Measurements from ENCODE around the gene MYO1B. TPM values are rescaled to one million over a fixed set of nuclear protein-coding genes. Genes with fewer than 3 reads are reported as not detected.

Gene MYO1B
- total RNA-seq, 5 donors from 2014 or later (not counting 1 experiment from before 2014, with no cell fraction given) = 0.39 to 1.3 (median 0.73) TPM

GRCh38 chr2:191430476-191430875 is 185.3 kb downstream of the MYO1B start:
- no peak overlapping the region for H3K27ac Mint-ChIP-seq
- POLR2A ChIA-PET = no interaction called here
- Histone ChIP-seq H3K4me3 (ENCODE audit: control insufficient read depth in 1 of 2, extremely low read depth in 1 of 2, low read length in 1 of 2) (no peak overlapping the region), H3K36me3 (ENCODE audit: control insufficient read depth in 2 of 2, extremely low read depth in 1 of 2, insufficient read depth in 1 of 2, low read length in 1 of 2) (no peaks in the 10 kb centered on the region), H3K27me3 (replicated peaks in 1 of 2; ENCODE audit: control insufficient read depth in 2 of 2, extremely low read depth in 1 of 2, insufficient read depth in 2 of 2, low read length in 1 of 2) (no peaks in the 10 kb centered on the region), H3K4me1 (ENCODE audit: control insufficient read depth in 1 of 2, extremely low read depth in 1 of 2, insufficient read depth in 2 of 2, low read length in 2 of 2) (no peaks in the 10 kb centered on the region), H3K9me3 (no peaks in the 10 kb centered on the region), H3K27ac (ENCODE audit: low read length) (no peak overlapping the region)
- ATAC-seq (replicated peaks in 1 of 4) = no peak
- no CpG with 5 or more reads among the region's 1 CpG for WGBS (ENCODE audit: insufficient coverage)
- H3K27me3 Mint-ChIP-seq = no peaks in the 10 kb centered on the region
- no peak overlapping the region for H3K4me3 Mint-ChIP-seq
- CTCF ChIA-PET = interaction anchor here in 1 of 2 donors (0.6 kb wide), 1 partner anchor 166 kb away, joined by 3 read pairs; no protein-coding TSS in a partner anchor
- DNase-seq = no peak
- H3K9me3 Mint-ChIP-seq = peaks cover 0 to 3% (median 0%) of the 10 kb centered on the region in 3 donors
- H3K36me3 Mint-ChIP-seq = no peaks in the 10 kb centered on the region
- H3K4me1 Mint-ChIP-seq = no peaks in the 10 kb centered on the region

GRCh38 chr2:191432121-191432520 is 186.9 kb downstream of the MYO1B start:
- no peak overlapping the region for H3K27ac Mint-ChIP-seq
- no CpG with 5 or more reads among the region's 4 CpGs for WGBS (ENCODE audit: insufficient coverage)
- DNase-seq (no peak), ATAC-seq (replicated peaks in 1 of 4) (no peak)
- Histone ChIP-seq H3K27me3 (replicated peaks in 1 of 2; ENCODE audit: control insufficient read depth in 2 of 2, extremely low read depth in 1 of 2, insufficient read depth in 2 of 2, low read length in 1 of 2) (no peaks in the 10 kb centered on the region), H3K4me1 (ENCODE audit: control insufficient read depth in 1 of 2, extremely low read depth in 1 of 2, insufficient read depth in 2 of 2, low read length in 2 of 2) (no peaks in the 10 kb centered on the region), H3K27ac (ENCODE audit: low read length) (no peak overlapping the region), H3K36me3 (ENCODE audit: control insufficient read depth in 2 of 2, extremely low read depth in 1 of 2, insufficient read depth in 1 of 2, low read length in 1 of 2) (no peaks in the 10 kb centered on the region), H3K4me3 (ENCODE audit: control insufficient read depth in 1 of 2, extremely low read depth in 1 of 2, low read length in 1 of 2) (no peak overlapping the region), H3K9me3 (no peaks in the 10 kb centered on the region)
- H3K36me3 Mint-ChIP-seq = no peaks in the 10 kb centered on the region
- no peaks in the 10 kb centered on the region for H3K4me1 Mint-ChIP-seq
- ChIA-PET POLR2A (no interaction called here), CTCF (no interaction called here)
- H3K9me3 Mint-ChIP-seq = peaks cover 0 to 3% (median 0%) of the 10 kb centered on the region in 3 donors
- no peaks in the 10 kb centered on the region for H3K27me3 Mint-ChIP-seq
- H3K4me3 Mint-ChIP-seq = no peak overlapping the region

DNA sequence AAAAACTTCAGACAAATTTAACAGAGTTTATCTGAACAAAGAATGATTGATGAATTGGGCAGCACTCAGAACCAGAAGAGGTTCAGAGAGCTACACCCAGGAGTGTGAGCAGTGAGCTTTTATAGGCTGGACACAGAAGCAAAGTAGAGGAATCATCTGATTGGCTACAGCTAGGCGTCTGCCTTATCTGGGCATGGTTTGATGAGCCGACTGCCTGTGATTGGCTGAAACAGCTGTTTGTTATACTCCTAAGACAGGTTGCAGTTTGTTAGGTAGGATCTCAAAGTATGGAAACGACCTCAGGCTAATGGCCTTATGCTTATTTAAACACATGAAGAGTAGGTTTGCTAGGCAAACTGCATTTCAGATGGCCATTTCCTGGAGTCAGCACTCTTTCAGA is 188.9 kb downstream of the MYO1B start:
- POLR2A ChIA-PET = no interaction called here
- WGBS (ENCODE audit: insufficient coverage) = 73% methylated on average over 3 of the region's 3 CpGs
- Mint-ChIP-seq H3K27me3 (peaks cover 0 to 3% of the 10 kb centered on the region in 2 donors), H3K27ac (no peak overlapping the region), H3K4me3 (no peak overlapping the region), H3K4me1 (no peaks in the 10 kb centered on the region), H3K36me3 (no peaks in the 10 kb centered on the region), H3K9me3 (peaks cover 0 to 3% (median 0%) of the 10 kb centered on the region in 3 donors)
- H3K27me3 ChIP-seq (replicated peaks in 1 of 2; ENCODE audit: control insufficient read depth in 2 of 2, extremely low read depth in 1 of 2, insufficient read depth in 2 of 2, low read length in 1 of 2) = no peaks in the 10 kb centered on the region
- DNase-seq = no peak
- H3K27ac ChIP-seq (ENCODE audit: low read length) = no peak overlapping the region
- H3K4me1 ChIP-seq (ENCODE audit: control insufficient read depth in 1 of 2, extremely low read depth in 1 of 2, insufficient read depth in 2 of 2, low read length in 2 of 2) = no peaks in the 10 kb centered on the region
- CTCF ChIA-PET = no interaction called here
- no peaks in the 10 kb centered on the region for H3K9me3 ChIP-seq
- no peak for ATAC-seq (replicated peaks in 1 of 4)
- H3K36me3 ChIP-seq (ENCODE audit: control insufficient read depth in 2 of 2, extremely low read depth in 1 of 2, insufficient read depth in 1 of 2, low read length in 1 of 2) = no peaks in the 10 kb centered on the region
- H3K4me3 ChIP-seq (ENCODE audit: control insufficient read depth in 1 of 2, extremely low read depth in 1 of 2, low read length in 1 of 2) = no peak overlapping the region

- Histone ChIP-seq H3K9me3 (no peaks in the 10 kb centered on the region), H3K4me1 (ENCODE audit: control insufficient read depth in 1 of 2, extremely low read depth in 1 of 2, insufficient read depth in 2 of 2, low read length in 2 of 2) (no peaks in the 10 kb centered on the region), H3K27me3 (replicated peaks in 1 of 2; ENCODE audit: control insufficient read depth in 2 of 2, extremely low read depth in 1 of 2, insufficient read depth in 2 of 2, low read length in 1 of 2) (no peaks in the 10 kb centered on the region), H3K27ac (ENCODE audit: low read length) (no peak overlapping the region), H3K4me3 (ENCODE audit: control insufficient read depth in 1 of 2, extremely low read depth in 1 of 2, low read length in 1 of 2) (no peak overlapping the region), H3K36me3 (ENCODE audit: control insufficient read depth in 2 of 2, extremely low read depth in 1 of 2, insufficient read depth in 1 of 2, low read length in 1 of 2) (no peaks in the 10 kb centered on the region)
- H3K4me1 Mint-ChIP-seq = no peaks in the 10 kb centered on the region
- H3K27me3 Mint-ChIP-seq = peaks cover 0 to 3% of the 10 kb centered on the region in 2 donors
- 80% methylated on average over 3 of the region's 6 CpGs for WGBS (ENCODE audit: insufficient coverage)
- DNase-seq = no peak
- H3K36me3 Mint-ChIP-seq = no peaks in the 10 kb centered on the region
- H3K27ac Mint-ChIP-seq = no peak overlapping the region
- H3K4me3 Mint-ChIP-seq = no peak overlapping the region
- peaks cover 0 to 3% (median 0%) of the 10 kb centered on the region in 3 donors for H3K9me3 Mint-ChIP-seq
- POLR2A ChIA-PET = no interaction called here
- ATAC-seq (replicated peaks in 1 of 4) = no peak
- CTCF ChIA-PET = no interaction called here
These were observed 189.9 kb downstream of the MYO1B start for GRCh38 chr2:191435141-191435540.

DNA sequence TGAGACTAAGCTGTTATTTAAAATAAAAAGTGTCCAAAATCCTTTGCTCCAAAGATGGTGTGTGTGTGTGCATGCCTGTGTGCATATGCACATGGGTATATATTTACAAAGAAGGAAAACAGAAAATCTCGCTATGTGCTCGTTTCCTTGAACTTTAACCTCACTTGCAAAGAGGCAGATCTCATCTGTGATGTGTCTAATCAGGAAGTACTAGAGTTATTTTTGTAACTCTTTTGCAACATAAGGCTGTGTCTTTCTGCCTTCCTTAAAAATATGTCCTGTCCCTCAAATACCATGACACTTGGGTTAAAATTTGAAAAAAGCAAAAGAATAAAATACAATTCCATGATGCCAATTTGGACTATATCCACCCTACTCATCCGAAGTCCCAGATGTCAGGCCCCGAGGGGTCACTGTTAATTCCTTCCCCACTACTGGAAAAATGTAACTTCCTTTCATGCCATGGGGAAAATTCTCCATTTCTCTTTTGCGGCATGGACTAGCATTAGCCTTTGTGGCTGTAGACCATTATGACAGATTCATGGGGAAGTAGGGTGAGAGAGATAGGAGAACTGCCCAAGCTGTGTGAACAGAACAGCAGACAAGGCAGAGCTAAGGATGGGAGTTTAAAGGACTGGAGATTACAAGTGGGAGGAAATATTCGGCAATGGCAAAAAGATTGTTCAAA is 191.3 kb downstream of the MYO1B start:
- no peaks in the 10 kb centered on the region for H3K36me3 ChIP-seq (ENCODE audit: control insufficient read depth in 2 of 2, extremely low read depth in 1 of 2, insufficient read depth in 1 of 2, low read length in 1 of 2)
- Mint-ChIP-seq H3K4me3 (no peak overlapping the region), H3K27ac (no peak overlapping the region), H3K36me3 (no peaks in the 10 kb centered on the region), H3K9me3 (peaks cover 0 to 3% (median 0%) of the 10 kb centered on the region in 3 donors), H3K4me1 (no peaks in the 10 kb centered on the region), H3K27me3 (peaks cover 0 to 3% of the 10 kb centered on the region in 2 donors)
- H3K4me1 ChIP-seq (ENCODE audit: control insufficient read depth in 1 of 2, extremely low read depth in 1 of 2, insufficient read depth in 2 of 2, low read length in 2 of 2) = no peaks in the 10 kb centered on the region
- POLR2A ChIA-PET = no interaction called here
- H3K27me3 ChIP-seq (replicated peaks in 1 of 2; ENCODE audit: control insufficient read depth in 2 of 2, extremely low read depth in 1 of 2, insufficient read depth in 2 of 2, low read length in 1 of 2) = no peaks in the 10 kb centered on the region
- H3K27ac ChIP-seq (ENCODE audit: low read length) = no peak overlapping the region
- no peak for ATAC-seq (replicated peaks in 1 of 4)
- H3K9me3 ChIP-seq = no peaks in the 10 kb centered on the region
- WGBS (ENCODE audit: insufficient coverage) = 100% methylated on average over 1 of the region's 6 CpGs
- CTCF ChIA-PET = interaction anchor here (0.5 to 0.7 kb wide), 2 partner anchors 306 to 434 kb away, joined by 3 to 4 read pairs; no protein-coding TSS in a partner anchor
- DNase-seq = no peak
- no peak overlapping the region for H3K4me3 ChIP-seq (ENCODE audit: control insufficient read depth in 1 of 2, extremely low read depth in 1 of 2, low read length in 1 of 2)

GRCh38 chr2:191439481-191439880 is 194.3 kb downstream of the MYO1B start:
- H3K4me1 ChIP-seq (ENCODE audit: control insufficient read depth in 1 of 2, extremely low read depth in 1 of 2, insufficient read depth in 2 of 2, low read length in 2 of 2) = no peaks in the 10 kb centered on the region
- H3K36me3 ChIP-seq (ENCODE audit: control insufficient read depth in 2 of 2, extremely low read depth in 1 of 2, insufficient read depth in 1 of 2, low read length in 1 of 2) = no peaks in the 10 kb centered on the region
- Mint-ChIP-seq H3K27ac (no peak overlapping the region), H3K4me1 (no peaks in the 10 kb centered on the region), H3K27me3 (peaks cover 0 to 10% of the 10 kb centered on the region in 2 donors), H3K9me3 (no peaks in the 10 kb centered on the region), H3K4me3 (no peak overlapping the region), H3K36me3 (no peaks in the 10 kb centered on the region)
- no CpG with 5 or more reads among the region's 3 CpGs for WGBS (ENCODE audit: insufficient coverage)
- CTCF ChIA-PET = interaction anchor here in 1 of 2 donors (0.7 kb wide), 1 partner anchor 141 kb away, joined by 3 read pairs; no protein-coding TSS in a partner anchor
- no peak overlapping the region for H3K4me3 ChIP-seq (ENCODE audit: control insufficient read depth in 1 of 2, extremely low read depth in 1 of 2, low read length in 1 of 2)
- POLR2A ChIA-PET = no interaction called here
- peaks cover 0 to 3% of the 10 kb centered on the region in 2 experiments for H3K27me3 ChIP-seq (replicated peaks in 1 of 2; ENCODE audit: control insufficient read depth in 2 of 2, extremely low read depth in 1 of 2, insufficient read depth in 2 of 2, low read length in 1 of 2)
- DNase-seq = no peak
- no peak overlapping the region for H3K27ac ChIP-seq (ENCODE audit: low read length)
- no peaks in the 10 kb centered on the region for H3K9me3 ChIP-seq
- ATAC-seq (replicated peaks in 1 of 4) = no peak
